Progenitor cell of endocrine pancreas (in vitro differentiated cells): Measurements from ENCODE around the gene GLTP. TPM values are rescaled to one million over a fixed set of nuclear protein-coding genes. Genes with fewer than 3 reads are reported as not detected.

Experiments used
- DNase-seq: peaks from one replicate; pipeline ENCODE4 v3.0.0; 2021; ENCODE audit warnings: low spot score; ENCODE audit not compliant: unreplicated experiment
- H3K27ac Mint-ChIP-seq: 2 replicates; pipeline ENCODE4 v1.8.0; 2021; ENCODE audit warnings: mild to moderate bottlenecking, moderate library complexity, mixed read lengths
- H3K27me3 Mint-ChIP-seq: 2 replicates; pipeline ENCODE4 v1.8.0; 2021; ENCODE audit warnings: mixed read lengths
- H3K36me3 Mint-ChIP-seq: 2 replicates; pipeline ENCODE4 v1.8.0; 2022; ENCODE audit warnings: mixed read lengths; ENCODE audit not compliant: insufficient read depth
- H3K4me1 Mint-ChIP-seq: 2 replicates; pipeline ENCODE4 v1.8.0; 2021; ENCODE audit warnings: low read depth, mixed read lengths
- H3K4me3 Mint-ChIP-seq: 2 replicates; pipeline ENCODE4 v1.8.0; 2021; ENCODE audit warnings: low read depth, mild to moderate bottlenecking, moderate library complexity, mixed read lengths
- H3K9me3 Mint-ChIP-seq: 2 replicates; pipeline ENCODE4 v1.8.0; 2021; ENCODE audit warnings: low read depth, mixed read lengths
- CTCF ChIP-seq: fragments of 200-600 bp; sonication (generic); IDR thresholded peaks from one replicate; pipeline ENCODE4 v1.5.0; 2021; ENCODE audit warnings: antibody characterized with exemption, mild to moderate bottlenecking; ENCODE audit not compliant: unreplicated experiment
- total RNA-seq: library from RNA; stranded (reverse); gene quantifications from 2 replicates; pipeline ENCODE4 v1.2.1, GENCODE V29; 2021

The GLTP gene
- total RNA-seq, 1 donor from 2014 or later = 21.7 TPM

- no peaks in the 10 kb centered on the region for H3K36me3 Mint-ChIP-seq
- H3K4me3 Mint-ChIP-seq = peak overlapping the region; percentile 95
- no peak for DNase-seq
- TF ChIP-seq CTCF = no peak
- H3K27me3 Mint-ChIP-seq = peaks cover 8% of the 10 kb centered on the region
- H3K27ac Mint-ChIP-seq = peak overlapping the region; percentile 73
- no peaks in the 10 kb centered on the region for H3K9me3 Mint-ChIP-seq
- H3K4me1 Mint-ChIP-seq = peaks cover 29% of the 10 kb centered on the region
Observed at GRCh38 chr12:109879351-109880042, 844 bp downstream of the GLTP start.

GRCh38 chr12:109878749-109879148 is 1.6 kb downstream of the GLTP start:
- Mint-ChIP-seq H3K4me1 (peaks cover 29% of the 10 kb centered on the region), H3K27ac (no peak overlapping the region), H3K9me3 (no peaks in the 10 kb centered on the region), H3K4me3 (peak overlapping the region; percentile 95), H3K27me3 (peaks cover 7% of the 10 kb centered on the region), H3K36me3 (no peaks in the 10 kb centered on the region)
- DNase-seq = no peak
- TF ChIP-seq CTCF = no peak

- H3K27me3 Mint-ChIP-seq = peaks cover 3% of the 10 kb centered on the region
- peak overlapping the region; percentile 49 for H3K4me3 Mint-ChIP-seq
- no peaks in the 10 kb centered on the region for H3K36me3 Mint-ChIP-seq
- no peak for TF ChIP-seq CTCF
- H3K27ac Mint-ChIP-seq = no peak overlapping the region
- H3K9me3 Mint-ChIP-seq = no peaks in the 10 kb centered on the region
- DNase-seq = no peak
- H3K4me1 Mint-ChIP-seq = peaks cover 29% of the 10 kb centered on the region
Observed at GRCh38 chr12:109878247-109878625, 2.1 kb downstream of the GLTP start.

GRCh38 chr12:109877504-109878246 is 2.7 kb downstream of the GLTP start:
- H3K4me1 Mint-ChIP-seq = peaks cover 29% of the 10 kb centered on the region
- no peaks in the 10 kb centered on the region for H3K36me3 Mint-ChIP-seq
- H3K27ac Mint-ChIP-seq = no peak overlapping the region
- no peak for DNase-seq
- H3K9me3 Mint-ChIP-seq = no peaks in the 10 kb centered on the region
- peak overlapping the region; percentile 49 for H3K4me3 Mint-ChIP-seq
- peaks cover 3% of the 10 kb centered on the region for H3K27me3 Mint-ChIP-seq
- TF ChIP-seq CTCF = no peak

- H3K36me3 Mint-ChIP-seq = no peaks in the 10 kb centered on the region
- H3K27me3 Mint-ChIP-seq = no peaks in the 10 kb centered on the region
- H3K4me1 Mint-ChIP-seq = peaks cover 29% of the 10 kb centered on the region
- H3K9me3 Mint-ChIP-seq = no peaks in the 10 kb centered on the region
- no peak overlapping the region for H3K27ac Mint-ChIP-seq
- DNase-seq = no peak
- H3K4me3 Mint-ChIP-seq = no peak overlapping the region
- TF ChIP-seq CTCF = no peak
Observed at GRCh38 chr12:109876406-109876805, 3.9 kb downstream of the GLTP start.
